IMR-90 (cell line): Measurements from ENCODE around the gene HOXD13.

ENCODE experiments used
- CTCF ChIP-seq: conservative IDR thresholded peaks from 2 replicates; pipeline ENCODE4 v1.5.1; 2012; ENCODE audit warnings: mild to moderate bottlenecking, low read depth, low read length, improper control_type of control experiment
- RFX5 ChIP-seq: IDR thresholded peaks from 2 replicates; pipeline ENCODE4 v1.8.0; 2012; ENCODE audit warnings: low read depth, mild to moderate bottlenecking, low read length, moderate library complexity

DNA sequence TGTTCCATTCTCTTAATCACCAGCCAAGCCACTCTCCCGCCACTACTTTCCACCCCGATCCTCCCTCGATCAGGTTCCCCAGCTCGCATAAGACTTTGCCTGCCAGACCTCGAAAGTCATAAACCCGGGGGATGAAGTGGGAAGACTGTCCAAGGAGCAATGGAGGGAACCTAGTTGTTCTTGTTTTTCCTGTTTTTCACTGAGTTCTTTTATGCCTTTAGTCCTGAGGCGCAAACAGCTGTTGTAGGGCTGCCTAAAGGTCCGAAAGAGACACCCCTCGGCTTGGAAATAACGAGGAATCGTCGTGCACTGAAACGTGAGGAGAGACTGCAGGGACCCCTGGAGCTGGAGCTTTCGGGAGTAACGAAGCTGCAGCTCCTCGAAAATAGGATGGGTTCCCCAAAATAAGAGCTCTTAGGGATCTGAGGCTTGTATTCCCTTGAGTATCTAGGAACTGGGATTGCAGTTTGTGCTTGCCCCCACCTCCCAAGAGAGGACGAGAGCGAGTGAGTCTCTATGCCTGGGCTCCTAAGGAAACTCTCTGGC lies 5.4 kb downstream of the HOXD13 start:
- no peak for TF ChIP-seq RFX5
- TF ChIP-seq CTCF: no peak
